Stimulated activated CD8-positive, alpha-beta memory T cell treated with anti-CD3 and anti-CD28 coated beads, Interleukin-12 subunit alpha, Interleukin-12 subunit beta, amount 100 ng/mL, for 24 hours (primary cell): ENCODE results near the gene BEAN1.

Source experiments
- DNase-seq: peaks from one replicate; pipeline ENCODE4 v3.0.0-alpha.2; 2020; ENCODE audit errors: extremely low read depth

Gene BEAN1

DNA sequence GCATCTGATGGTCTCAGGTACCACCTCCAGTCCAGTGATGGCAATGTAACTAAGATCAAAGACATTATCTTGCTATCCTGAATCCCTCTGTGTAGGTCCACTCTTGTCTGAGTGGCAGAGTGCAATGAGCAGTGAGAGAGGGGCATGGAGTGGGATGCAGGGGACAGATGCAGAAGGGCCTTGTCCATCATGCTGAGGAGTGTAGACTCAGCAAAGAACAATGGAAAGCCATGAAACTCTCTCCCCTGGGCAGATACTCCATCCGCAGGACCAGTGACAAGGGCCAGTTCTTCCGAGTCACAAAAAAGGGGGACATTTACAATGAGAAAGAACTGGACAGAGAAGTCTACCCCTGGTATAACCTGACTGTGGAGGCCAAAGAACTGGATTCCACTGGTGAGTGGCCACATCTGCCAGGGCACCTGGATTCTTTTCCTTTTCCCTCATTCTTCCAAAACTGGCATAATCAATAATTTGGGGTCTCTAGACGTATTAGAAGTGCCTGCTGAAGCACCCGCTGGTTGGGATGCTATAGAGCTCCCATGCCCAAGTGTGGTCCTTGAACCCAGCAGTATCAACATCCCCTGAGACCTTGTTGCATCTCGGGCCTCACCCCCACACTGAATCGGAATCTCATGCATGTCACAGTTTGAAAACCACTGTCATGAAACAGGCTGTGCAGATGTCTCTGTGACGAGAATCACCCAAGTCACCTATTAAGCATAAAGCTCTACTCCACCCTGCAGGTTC lies 31.1 kb upstream of the BEAN1 start:
- DNase-seq: no peak

- no peak for DNase-seq
Observed at GRCh38 chr16:66397736-66398433, 29.2 kb upstream of the BEAN1 start.

GRCh38 chr16:66399031-66399430 lies 28.1 kb upstream of the BEAN1 start:
- DNase-seq: no peak

GRCh38 chr16:66399930-66400329 lies 27.2 kb upstream of the BEAN1 start:
- no peak for DNase-seq

DNA sequence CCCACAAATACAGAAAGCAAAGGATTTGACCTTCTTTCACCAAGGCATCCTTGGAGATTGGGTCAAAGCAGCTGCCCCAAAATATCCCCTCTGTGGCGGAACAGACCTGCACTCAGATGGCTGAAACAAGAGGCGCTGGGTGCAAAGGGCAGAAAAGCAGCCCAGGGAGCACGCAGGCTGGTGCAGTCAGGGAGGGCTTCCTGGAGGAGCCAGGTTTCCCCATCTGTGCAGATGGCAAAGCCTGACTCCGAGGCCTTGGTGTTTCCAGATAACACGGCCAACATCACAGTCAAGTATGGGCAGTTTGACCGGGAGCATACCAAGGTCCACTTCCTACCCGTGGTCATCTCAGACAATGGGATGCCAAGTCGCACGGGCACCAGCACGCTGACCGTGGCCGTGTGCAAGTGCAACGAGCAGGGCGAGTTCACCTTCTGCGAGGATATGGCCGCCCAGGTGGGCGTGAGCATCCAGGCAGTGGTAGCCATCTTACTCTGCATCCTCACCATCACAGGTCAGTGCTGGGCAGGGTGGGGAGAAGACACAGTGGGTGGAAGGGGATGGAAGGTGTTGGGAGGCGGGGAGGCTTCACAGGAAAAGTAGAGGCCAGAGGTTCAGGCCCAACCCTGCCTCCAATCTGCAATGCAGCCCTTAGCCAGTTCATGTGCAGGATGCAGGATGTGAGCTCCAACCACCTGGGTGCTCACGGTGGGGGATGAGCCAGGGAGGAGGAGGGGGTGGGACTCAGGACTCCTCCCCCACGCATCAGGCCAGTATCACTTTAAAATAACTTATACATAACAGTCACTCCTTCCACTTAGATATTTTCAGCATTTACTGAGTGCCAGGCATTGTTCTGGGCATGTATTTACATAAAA lies 26.4 kb upstream of the BEAN1 start:
- DNase-seq: no peak

DNA sequence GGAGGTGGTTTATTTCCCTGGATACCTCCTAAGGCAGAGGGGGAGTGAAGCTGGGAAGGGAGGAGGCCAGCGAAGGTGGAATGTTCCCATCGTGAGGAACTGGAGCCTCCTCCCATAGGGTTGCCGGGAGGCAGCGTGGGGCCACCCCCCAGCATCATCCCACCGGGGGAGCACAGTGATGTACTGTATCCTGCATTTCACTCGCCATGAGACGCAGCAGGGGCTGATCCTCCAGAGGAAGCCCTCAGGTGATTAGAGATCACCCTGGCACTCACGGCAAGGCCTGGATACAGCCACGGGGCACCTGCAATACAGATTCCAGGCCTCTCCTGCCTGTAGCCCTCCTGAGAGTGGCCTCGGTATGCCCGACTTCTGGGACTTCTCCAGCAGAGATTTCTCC lies 25.5 kb upstream of the BEAN1 start:
- DNase-seq: no peak

- no peak for DNase-seq
Observed at GRCh38 chr16:66402166-66402565, 24.9 kb upstream of the BEAN1 start.

GRCh38 chr16:66402591-66403230 lies 24.4 kb upstream of the BEAN1 start:
- no peak for DNase-seq

GRCh38 chr16:66403531-66404145 lies 23.5 kb upstream of the BEAN1 start:
- no peak for DNase-seq

DNA sequence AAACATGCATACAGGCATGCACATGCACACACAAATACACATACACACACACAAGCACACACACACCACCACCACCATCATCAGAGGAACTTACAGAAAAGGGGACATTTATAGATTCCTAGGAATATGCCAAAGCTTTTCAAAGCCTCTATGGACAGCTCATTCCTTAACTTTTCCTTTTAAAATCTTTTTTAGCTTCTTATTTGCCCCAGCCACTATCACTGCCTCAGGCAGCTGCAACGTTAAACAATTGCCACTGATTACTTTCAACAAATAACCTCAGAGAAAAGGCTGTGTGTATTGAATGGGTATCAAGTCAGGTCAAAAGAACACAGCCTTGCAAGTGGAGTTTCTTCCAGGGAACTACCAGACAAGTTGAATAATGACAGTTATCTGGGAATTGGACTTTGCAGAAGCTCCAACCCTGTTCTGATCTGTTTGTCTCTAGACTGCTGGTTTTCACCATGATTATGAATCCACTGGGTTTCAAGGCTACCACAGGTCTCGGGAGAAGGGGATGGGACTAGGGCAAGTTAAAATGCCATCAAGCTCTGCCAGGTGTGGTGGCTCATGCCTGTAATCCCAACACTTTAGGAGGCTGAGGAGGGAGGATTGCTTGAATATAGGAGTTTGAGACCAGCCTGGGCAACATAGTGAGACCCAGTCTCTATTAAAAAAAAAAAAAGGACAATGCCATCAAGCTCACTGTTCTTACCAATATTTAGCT lies 21.9 kb upstream of the BEAN1 start:
- DNase-seq: no peak

- DNase-seq: peak; percentile 56
Observed at GRCh38 chr16:66406534-66407221, 20.4 kb upstream of the BEAN1 start.

DNA sequence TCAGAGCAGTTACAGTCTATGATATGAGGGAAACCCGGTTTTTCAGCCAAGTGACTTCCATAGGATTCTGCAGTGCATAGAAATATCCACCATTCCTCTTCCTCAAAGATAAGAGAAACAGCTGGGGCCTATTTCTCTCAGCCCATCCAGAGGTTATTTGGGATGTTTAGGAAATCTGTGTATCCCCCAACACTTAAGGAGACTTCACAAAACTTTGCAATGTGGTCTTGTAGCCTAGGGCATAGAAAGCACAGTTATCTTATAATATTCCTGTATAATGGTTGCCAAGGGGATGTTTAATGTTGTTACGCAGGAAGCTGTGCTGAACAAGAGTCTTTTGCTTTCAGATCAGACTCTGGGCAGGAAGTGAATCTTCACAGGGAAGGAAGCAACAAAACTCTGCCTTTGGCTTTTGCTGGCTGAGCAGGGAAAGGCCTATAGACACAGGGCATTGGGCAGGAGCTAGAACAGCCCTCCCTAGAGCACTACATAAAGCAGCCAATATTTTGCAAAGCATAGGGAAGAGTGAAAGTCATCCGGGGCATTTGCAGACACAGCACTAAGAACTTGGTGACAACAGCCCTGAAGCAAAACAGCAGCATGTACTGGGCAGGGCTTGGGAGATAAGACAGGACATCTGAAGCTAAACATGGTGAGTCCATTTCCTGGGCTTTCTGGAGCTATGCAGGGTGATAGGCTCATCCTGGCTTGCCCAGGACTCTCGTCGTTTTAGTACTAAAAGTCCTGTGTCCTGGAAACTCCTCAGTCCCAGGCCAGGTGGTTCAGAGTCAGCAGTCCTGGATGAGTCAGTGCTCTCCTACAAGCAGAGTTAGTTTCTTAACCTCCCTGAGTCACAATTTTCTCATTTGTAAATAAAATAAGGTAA lies 18.7 kb upstream of the BEAN1 start:
- no peak for DNase-seq

GRCh38 chr16:66409156-66409555 lies 17.9 kb upstream of the BEAN1 start:
- DNase-seq: no peak

DNA sequence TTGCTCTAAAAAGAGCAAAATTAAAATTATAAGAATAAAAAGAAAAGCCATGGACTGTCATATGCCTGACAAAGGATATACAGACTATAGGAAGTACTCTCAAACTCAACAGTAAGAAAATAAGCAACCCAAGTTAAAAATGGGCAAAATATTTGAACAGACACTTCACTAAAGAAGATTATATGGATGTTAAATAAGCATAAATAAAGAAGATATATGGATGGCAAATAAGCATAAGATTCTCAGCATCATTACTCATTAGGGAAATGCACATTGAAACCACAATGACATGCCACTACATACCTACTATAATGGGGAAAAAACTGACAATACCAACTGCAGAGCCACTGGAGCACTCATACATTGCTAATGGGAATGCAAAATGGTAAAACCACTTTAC lies 14.9 kb upstream of the BEAN1 start:
- DNase-seq: no peak

DNA sequence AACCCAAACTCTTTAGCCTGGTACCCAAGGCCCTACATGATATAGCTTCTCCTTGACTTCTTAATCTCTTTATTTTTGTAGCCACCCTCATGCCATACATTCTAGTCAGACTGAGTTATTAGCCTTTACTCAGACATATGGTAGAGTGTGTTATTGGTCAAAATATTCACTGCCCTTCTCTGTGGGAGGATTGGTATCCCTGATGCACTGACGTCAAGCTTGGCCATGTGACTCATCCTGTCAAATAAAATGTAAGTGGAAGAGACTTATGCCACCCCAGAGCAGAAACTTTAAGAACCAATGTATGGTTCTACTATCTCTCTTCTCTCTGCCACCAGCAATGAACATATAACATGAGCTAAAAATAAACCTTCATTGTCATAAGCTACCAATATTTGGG lies 12.2 kb upstream of the BEAN1 start:
- no peak for DNase-seq

DNA sequence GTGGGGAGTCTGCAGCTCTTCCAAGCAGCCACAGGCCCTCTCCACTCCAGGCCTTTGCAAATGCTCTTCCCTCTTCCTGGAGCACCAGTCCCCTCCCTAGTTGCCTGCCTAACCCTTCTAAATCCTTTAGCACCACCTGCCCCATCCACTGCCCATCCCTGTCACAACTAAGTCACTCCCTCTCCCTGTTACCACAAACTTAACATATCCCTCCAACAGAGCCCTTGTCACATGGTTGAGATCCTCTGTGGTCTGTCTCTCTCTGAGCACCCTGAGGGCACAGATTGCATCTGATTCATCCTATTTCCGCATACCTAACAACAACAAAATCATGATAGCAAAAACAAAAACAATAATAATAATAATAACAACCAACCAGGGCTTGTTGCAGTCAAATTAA lies 11.0 kb upstream of the BEAN1 start:
- DNase-seq: no peak

DNA sequence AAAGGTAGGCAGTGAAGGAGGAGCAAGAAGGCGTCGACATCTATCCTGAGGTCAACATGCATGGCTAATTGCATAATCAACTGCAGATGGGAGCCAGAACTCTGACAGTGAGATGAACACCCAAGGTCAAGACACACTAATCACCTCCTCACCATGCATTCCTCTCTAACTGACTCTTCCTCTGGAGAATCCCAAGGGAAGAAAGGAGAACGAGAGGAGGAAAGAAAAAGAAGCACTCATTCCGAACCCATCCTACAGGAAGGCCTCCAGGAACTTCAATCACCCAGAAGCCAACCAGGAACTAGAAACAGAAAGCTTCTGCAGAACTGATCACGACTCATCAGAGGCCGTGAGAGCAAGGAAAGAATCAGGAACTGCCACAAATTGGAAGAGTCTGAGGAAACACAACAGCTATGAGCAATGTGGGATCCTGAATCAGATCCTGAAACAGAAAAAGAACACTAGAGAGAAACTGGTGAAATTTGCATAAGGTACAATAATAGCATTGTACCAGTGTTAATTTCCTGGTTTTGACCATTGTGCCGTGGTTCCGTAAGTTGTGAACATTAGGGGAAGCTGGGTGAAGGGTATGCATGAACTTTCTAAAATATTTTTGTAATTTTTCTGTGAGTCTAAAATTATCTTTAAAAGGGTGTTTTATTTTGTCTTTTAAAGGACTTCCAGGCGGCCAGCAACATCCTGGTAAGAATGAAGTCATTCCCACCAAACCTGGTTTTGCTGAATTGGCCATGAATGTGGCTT lies 10.0 kb upstream of the BEAN1 start:
- no peak for DNase-seq

- DNase-seq: no peak
Observed at GRCh38 chr16:66418165-66418962, 8.7 kb upstream of the BEAN1 start.
